Keratinocyte (primary cell): ENCODE results near the gene RECK. TPM values are rescaled to one million over a fixed set of nuclear protein-coding genes. Genes with fewer than 3 reads are reported as not detected.

Experiments
- DNase-seq: peaks from one replicate; pipeline ENCODE4 v3.0.0-alpha.2; 2011; ENCODE audit warnings: low read depth, missing footprints, low spot score
- FAIRE-seq: peaks from 2 replicates; lab custom pipeline; 2011; peaks lifted over from hg19 to GRCh38; lab: Jason Lieb, UNC
- H2AFZ ChIP-seq: 2 replicates; pipeline ENCODE4 v1.6.0; 2012; ENCODE audit warnings: low read length, control low read depth, inconsistent platforms; ENCODE audit not compliant: control insufficient read depth
- H3K27ac ChIP-seq: 2 replicates; pipeline ENCODE4 v1.5.1; 2011; ENCODE audit warnings: low read length; ENCODE audit not compliant: control insufficient read depth, insufficient read depth
- H3K27me3 ChIP-seq: 3 replicates; pipeline ENCODE4 v1.6.0; 2011; ENCODE audit warnings: low read length; ENCODE audit not compliant: control insufficient read depth, insufficient read depth; ENCODE audit errors: extremely low read depth
- H3K36me3 ChIP-seq, 2 experiments: 2 replicates in 1 of 2; 3 replicates in 1 of 2; pipeline ENCODE4 v1.5.1; 2011; ENCODE audit warnings: low read length in 2 of 2, mild to moderate bottlenecking in 1 of 2; ENCODE audit not compliant: control insufficient read depth in 2 of 2, insufficient read depth in 2 of 2; ENCODE audit errors: extremely low read depth in 1 of 2
- H3K4me1 ChIP-seq: 3 replicates; pipeline ENCODE4 v1.5.1; 2011; ENCODE audit warnings: low read length; ENCODE audit not compliant: control insufficient read depth, insufficient read depth; ENCODE audit errors: extremely low read depth
- H3K4me2 ChIP-seq: 3 replicates; pipeline ENCODE4 v1.6.0; 2011; ENCODE audit warnings: low read depth, low read length; ENCODE audit not compliant: control insufficient read depth, insufficient read depth; ENCODE audit errors: extremely low read depth
- H3K4me3 ChIP-seq, 3 experiments: fragments of 200-600 bp in 1 of 3; sonication (generic) in 1 of 3; 2 replicates in 2 of 3; 3 replicates in 1 of 3; pipeline ENCODE4 v1.5.1; 2011 to 2016; ENCODE audit warnings: low read length in 3 of 3, mild to moderate bottlenecking in 3 of 3, control low read depth in 2 of 3, inconsistent platforms in 1 of 3, low read depth in 1 of 3, mixed read lengths in 1 of 3, mixed run types in 1 of 3, moderate library complexity in 1 of 3; ENCODE audit not compliant: control insufficient read depth in 2 of 3, insufficient read depth in 2 of 3; ENCODE audit errors: extremely low read depth in 1 of 3
- H3K79me2 ChIP-seq: 2 replicates; pipeline ENCODE4 v1.6.0; 2012; ENCODE audit warnings: low read length; ENCODE audit not compliant: control insufficient read depth, insufficient read depth
- H3K9ac ChIP-seq: 3 replicates; pipeline ENCODE4 v1.6.0; 2011; ENCODE audit warnings: low read length; ENCODE audit not compliant: control insufficient read depth, insufficient read depth; ENCODE audit errors: extremely low read depth
- H3K9me1 ChIP-seq: 3 replicates; pipeline ENCODE4 v1.6.0; 2011; ENCODE audit warnings: low read length; ENCODE audit not compliant: control insufficient read depth, insufficient read depth; ENCODE audit errors: extremely low read depth
- H3K9me3 ChIP-seq: 2 replicates; pipeline ENCODE4 v1.5.1; 2012; ENCODE audit warnings: low read depth, low read length; ENCODE audit not compliant: control insufficient read depth
- H4K20me1 ChIP-seq: 3 replicates; pipeline ENCODE4 v1.6.0; 2011; ENCODE audit warnings: low read length; ENCODE audit not compliant: control insufficient read depth, insufficient read depth; ENCODE audit errors: extremely low read depth
- CTCF ChIP-seq, 3 experiments: IDR thresholded peaks in 1 of 3; conservative IDR thresholded peaks in 1 of 3; optimal IDR thresholded peaks in 1 of 3; 2 replicates in 2 of 3; 3 replicates in 1 of 3; pipeline versions ENCODE3 to v1.5.1; 2011; ENCODE audit warnings: low read length in 3 of 3, mild to moderate bottlenecking in 3 of 3, moderate library complexity in 2 of 3, control low read depth in 1 of 3, inconsistent platforms in 1 of 3; ENCODE audit not compliant: insufficient read depth in 2 of 3; ENCODE audit errors: extremely low read depth in 1 of 3
- EZH2 ChIP-seq: IDR thresholded peaks from one replicate; pipeline ENCODE4 v1.6.1; 2012; ENCODE audit warnings: inconsistent platforms, mild to moderate bottlenecking, low read length, moderate library complexity
- dilution Hi-C: fragments of 300-500 bp; cut with MboI; formaldehyde crosslinking; loops from one replicate; pipeline ENCODE4 v1.7.0; 2020; ENCODE audit warnings: low sequenced_read_pairs; ENCODE audit not compliant: extremely low pct_ligation_motif_present
- polyA plus RNA-seq, 5 experiments: library from polyadenylated mRNA; depleted of rRNA in 3 of 5; stranded (reverse) in 3 of 5; stranded (forward) in 1 of 5; unstranded in 1 of 5; fragments of >200 nt; gene quantifications; 1 replicate in 1 of 5; 2 replicates in 3 of 5; 3 replicates in 1 of 5; pipeline versions ENCODE4 v1.2.1 to v1.2.3, GENCODE V29; 2011 to 2012; ENCODE audit warnings: missing spikeins in 2 of 5, low read depth in 1 of 5, low replicate concordance in 1 of 5

The RECK gene
- polyA plus RNA-seq, 1 donor (not counting 4 experiments of a cell fraction or from before 2014, with no cell fraction given), result 4.6 TPM

- H2AFZ ChIP-seq, result no peak overlapping the region
- no peak overlapping the region for H3K4me2 ChIP-seq
- dilution Hi-C loops, result no loop called here
- no peaks in the 10 kb centered on the region for H3K9me1 ChIP-seq
- H3K79me2 ChIP-seq, result no peaks in the 10 kb centered on the region
- DNase-seq (no peak), FAIRE-seq (no peak)
- H3K27me3 ChIP-seq, result no peaks in the 10 kb centered on the region
- H4K20me1 ChIP-seq, result no peaks in the 10 kb centered on the region
- H3K4me3 ChIP-seq, result no peak overlapping the region
- H3K9ac ChIP-seq, result no peak overlapping the region
- H3K9me3 ChIP-seq, result no peaks in the 10 kb centered on the region
- TF ChIP-seq EZH2 (no peak), CTCF (optimal IDR thresholded peaks at IDR 0.05 in 1 of 3, IDR thresholded peaks at IDR 0.05 in 1 of 3, conservative IDR thresholded peaks at IDR 0.05 in 1 of 3; ENCODE audit: extremely low read depth in 1 of 3, insufficient read depth in 2 of 3, low read length in 3 of 3) (no peak)
- no peak overlapping the region for H3K27ac ChIP-seq
- H3K4me1 ChIP-seq, result no peaks in the 10 kb centered on the region
- peaks cover 0 to 2% of the 10 kb centered on the region in 2 experiments for H3K36me3 ChIP-seq
These were observed 27.2 kb downstream of the RECK start for GRCh38 chr9:36063804-36064447.

- Histone ChIP-seq H3K79me2 (no peaks in the 10 kb centered on the region), H3K27ac (no peak overlapping the region), H3K27me3 (no peaks in the 10 kb centered on the region), H3K9me3 (no peaks in the 10 kb centered on the region), H4K20me1 (no peaks in the 10 kb centered on the region), H2AFZ (no peak overlapping the region), H3K9ac (no peak overlapping the region), H3K4me3 (no peak overlapping the region), H3K9me1 (no peaks in the 10 kb centered on the region), H3K4me2 (no peak overlapping the region), H3K36me3 (peaks cover 0 to 2% of the 10 kb centered on the region in 2 experiments), H3K4me1 (no peaks in the 10 kb centered on the region)
- dilution Hi-C loops, result no loop called here
- no peak for DNase-seq
- TF ChIP-seq CTCF (optimal IDR thresholded peaks at IDR 0.05 in 1 of 3, IDR thresholded peaks at IDR 0.05 in 1 of 3, conservative IDR thresholded peaks at IDR 0.05 in 1 of 3; ENCODE audit: extremely low read depth in 1 of 3, insufficient read depth in 2 of 3, low read length in 3 of 3), result no peak
- no peak for TF ChIP-seq EZH2
- FAIRE-seq, result no peak
These were observed 27.8 kb downstream of the RECK start for GRCh38 chr9:36064448-36065037.
